CD4-positive, alpha-beta memory T cell (primary cell): ENCODE results near the gene CDR2. TPM values are rescaled to one million over a fixed set of nuclear protein-coding genes. Genes with fewer than 3 reads are reported as not detected.
A peak's percentile ranks its signal among the peaks of the same experiment; 100 is the strongest.

Experiments
- CTCF ChIA-PET: fragments of 350-600 bp; sonication (Branson Sonifier 250); formaldehyde crosslinking; loops from one replicate; lab custom pipeline; 2021; ENCODE audit warnings: inconsistent platforms; ENCODE audit not compliant: partially characterized antibody; lab: Charles Lee
- POLR2A ChIA-PET: fragments of 350-600 bp; sonication (Branson Sonifier 250); formaldehyde crosslinking; loops from one replicate; lab custom pipeline; 2021; ENCODE audit not compliant: partially characterized antibody; lab: Charles Lee
- DNase-seq, 5 donors: peaks; one replicate each; pipeline versions ENCODE4 v3.0.0 to v3.0.0-alpha.2; 2020 to 2022; ENCODE audit warnings: mixed read lengths in 1 of 5
- H3K27ac ChIP-seq: one replicate; pipeline ENCODE4 v1.7.0; 2013; ENCODE audit warnings: low read depth, low read length
- H3K27me3 ChIP-seq: 2 replicates; pipeline ENCODE4 v1.7.0; 2013; ENCODE audit warnings: mild to moderate bottlenecking, low read length, moderate library complexity; ENCODE audit not compliant: insufficient read depth
- H3K36me3 ChIP-seq: 2 replicates; pipeline ENCODE4 v1.7.0; 2013; ENCODE audit warnings: mild to moderate bottlenecking, low read length, moderate library complexity; ENCODE audit not compliant: insufficient read depth
- H3K4me1 ChIP-seq: 2 replicates; pipeline ENCODE4 v1.7.0; 2013; ENCODE audit warnings: mild to moderate bottlenecking, low read length, moderate library complexity; ENCODE audit not compliant: insufficient read depth
- H3K4me3 ChIP-seq, 2 donors: one replicate each; pipeline ENCODE4 v1.7.0; 2013; ENCODE audit warnings: low read length in 2 of 2, mild to moderate bottlenecking in 1 of 2
- H3K9me3 ChIP-seq, 2 donors: one replicate each; pipeline ENCODE4 v1.7.0; 2013; ENCODE audit warnings: low read length in 2 of 2, control low read depth in 1 of 2; ENCODE audit not compliant: control insufficient read depth in 1 of 2
- H3K27ac Mint-ChIP-seq, 7 donors: one replicate each; pipeline ENCODE4 v1.8.0; 2020 to 2021; ENCODE audit warnings: mixed read lengths in 7 of 7, mild to moderate bottlenecking in 6 of 7, inconsistent platforms in 3 of 7, moderate library complexity in 3 of 7
- H3K27me3 Mint-ChIP-seq, 2 donors: one replicate each; pipeline ENCODE4 v1.8.0; 2020 to 2021; ENCODE audit warnings: mixed read lengths in 2 of 2
- H3K36me3 Mint-ChIP-seq, 2 donors: one replicate each; pipeline ENCODE4 v1.8.0; 2020 to 2021; ENCODE audit warnings: mixed read lengths in 2 of 2, inconsistent platforms in 1 of 2, mild to moderate bottlenecking in 1 of 2
- H3K4me1 Mint-ChIP-seq, 4 donors: one replicate each; pipeline ENCODE4 v1.8.0; 2020 to 2021; ENCODE audit warnings: mixed read lengths in 4 of 4, mild to moderate bottlenecking in 1 of 4
- H3K4me3 Mint-ChIP-seq, 8 donors: one replicate each; pipeline ENCODE4 v1.8.0; 2020 to 2021; ENCODE audit warnings: mixed read lengths in 8 of 8, mild to moderate bottlenecking in 7 of 8, moderate library complexity in 6 of 8, inconsistent platforms in 3 of 8
- H3K9me3 Mint-ChIP-seq, 8 donors: one replicate each; pipeline ENCODE4 v1.8.0; 2020 to 2021; ENCODE audit warnings: mixed read lengths in 8 of 8, mild to moderate bottlenecking in 5 of 8, inconsistent platforms in 3 of 8, moderate library complexity in 1 of 8
- intact Hi-C: fragments of 100-400 bp; cut with micrococcal nuclease; formaldehyde crosslinking; loops from one replicate; pipeline ENCODE4 v1.15.1; 2023
- polyA plus RNA-seq, 2 donors: library from polyadenylated mRNA; unstranded; fragments of 300-500 nt; fragmentation: Illumina TruSeq; gene quantifications; one replicate each; pipeline ENCODE4 v1.2.3, GENCODE V29; 2021
- total RNA-seq, 2 experiments: library from RNA; stranded (reverse); gene quantifications; one replicate each; pipeline ENCODE4 v1.2.3, GENCODE V29; 2021

The CDR2 gene
- total and polyA plus RNA-seq, 4 experiments from 2014 or later: 57.9 to 99.3 (median 95.0) TPM

GRCh38 chr16:22364241-22364640, 10.2 kb downstream of the CDR2 start:
- intact Hi-C loops: no loop called here
- ChIA-PET POLR2A (interaction anchor here (1.0 to 1.6 kb wide), 3 partner anchors 9 to 11 kb away, joined by 3 to 16 read pairs (median 6); no protein-coding TSS in a partner anchor), CTCF (no interaction called here)
- H3K27me3 ChIP-seq: no peaks in the 10 kb centered on the region
- no peak overlapping the region for H3K27ac ChIP-seq
- no peak for DNase-seq
- Mint-ChIP-seq H3K36me3 (peaks cover 56 to 69% of the 10 kb centered on the region in 2 donors), H3K27ac (peak overlapping the region in 4 of 7 donors; percentile 42 to 66 (median 64)), H3K4me1 (peaks cover 53 to 92% (median 72%) of the 10 kb centered on the region in 4 donors), H3K4me3 (peak overlapping the region in 1 of 8 donors; percentile 4), H3K27me3 (no peaks in the 10 kb centered on the region), H3K9me3 (no peaks in the 10 kb centered on the region)
- H3K4me1 ChIP-seq: peaks cover 87% of the 10 kb centered on the region
- no peak overlapping the region for H3K4me3 ChIP-seq
- H3K9me3 ChIP-seq: no peaks in the 10 kb centered on the region
- peaks cover 34% of the 10 kb centered on the region for H3K36me3 ChIP-seq

- ChIA-PET CTCF (interaction anchor here (0.7 to 3.3 kb wide), 6 partner anchors 9 to 42 kb away, joined by 3 to 16 read pairs (median 6); no protein-coding TSS in a partner anchor), POLR2A (interaction anchor here (1.2 to 19.5 kb wide), 2 partner anchors 9 to 10 kb away, joined by 3 to 449 read pairs; partner anchors contain the start of gene CDR2)
- Mint-ChIP-seq H3K27me3 (no peaks in the 10 kb centered on the region), H3K27ac (peak overlapping the region; percentile 30 to 91 (median 84)), H3K4me3 (peak overlapping the region in 6 of 8 donors; percentile 13 to 54 (median 32)), H3K36me3 (peaks cover 52 to 63% of the 10 kb centered on the region in 2 donors), H3K4me1 (peaks cover 46 to 90% (median 68%) of the 10 kb centered on the region in 4 donors), H3K9me3 (no peaks in the 10 kb centered on the region)
- no peaks in the 10 kb centered on the region for H3K9me3 ChIP-seq
- DNase-seq: no peak
- H3K4me1 ChIP-seq: peaks cover 85% of the 10 kb centered on the region
- intact Hi-C loops: no loop called here
- no peaks in the 10 kb centered on the region for H3K27me3 ChIP-seq
- H3K36me3 ChIP-seq: peaks cover 27% of the 10 kb centered on the region
- no peak overlapping the region for H3K4me3 ChIP-seq
- no peak overlapping the region for H3K27ac ChIP-seq
Observed at GRCh38 chr16:22360963-22361659, 13.3 kb downstream of the CDR2 start.

DNA sequence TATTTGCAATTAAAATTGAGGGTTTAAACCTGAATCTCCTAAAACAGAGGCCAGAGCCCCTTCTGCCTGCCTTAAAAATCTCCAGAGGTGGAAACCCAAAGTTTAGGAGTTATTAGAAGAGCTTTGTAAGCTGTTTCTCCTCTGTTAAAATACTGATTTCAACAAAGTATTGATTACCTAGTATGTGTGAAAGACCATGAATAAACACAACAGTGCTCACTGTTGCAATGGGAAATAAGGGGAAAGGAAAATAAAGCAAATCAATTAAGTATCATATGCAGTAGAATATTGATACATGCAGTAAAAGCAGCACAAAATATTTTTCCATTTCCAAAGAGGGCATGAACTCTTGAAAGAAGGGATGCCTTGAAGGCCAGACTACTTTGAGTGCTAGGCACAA, 14.7 kb downstream of the CDR2 start:
- ChIA-PET CTCF (interaction anchor here (1.4 kb wide), 1 partner anchor 10 kb away, joined by 8 read pairs; no protein-coding TSS in a partner anchor), POLR2A (interaction anchor here (3.7 to 19.5 kb wide), 2 partner anchors 11 to 168 kb away, joined by 40 to 449 read pairs; partner anchors contain the start of gene CDR2)
- H3K4me1 Mint-ChIP-seq: peaks cover 44 to 90% (median 64%) of the 10 kb centered on the region in 4 donors
- no peak overlapping the region for H3K4me3 ChIP-seq
- H3K27me3 ChIP-seq: no peaks in the 10 kb centered on the region
- DNase-seq: no peak
- H3K27me3 Mint-ChIP-seq: no peaks in the 10 kb centered on the region
- no peaks in the 10 kb centered on the region for H3K9me3 ChIP-seq
- H3K27ac ChIP-seq: peak overlapping the region; percentile 12
- intact Hi-C loops: loop anchor here (2.0 kb wide), 1 partner anchor 39 kb away; no protein-coding TSS in a partner anchor
- H3K4me3 Mint-ChIP-seq: peak overlapping the region in 4 of 8 donors; percentile 7 to 82 (median 59)
- H3K4me1 ChIP-seq: peaks cover 85% of the 10 kb centered on the region
- peaks cover 49 to 50% of the 10 kb centered on the region in 2 donors for H3K36me3 Mint-ChIP-seq
- peak overlapping the region; percentile 13 to 93 (median 86) for H3K27ac Mint-ChIP-seq
- no peaks in the 10 kb centered on the region for H3K9me3 Mint-ChIP-seq
- peaks cover 23% of the 10 kb centered on the region for H3K36me3 ChIP-seq

DNA sequence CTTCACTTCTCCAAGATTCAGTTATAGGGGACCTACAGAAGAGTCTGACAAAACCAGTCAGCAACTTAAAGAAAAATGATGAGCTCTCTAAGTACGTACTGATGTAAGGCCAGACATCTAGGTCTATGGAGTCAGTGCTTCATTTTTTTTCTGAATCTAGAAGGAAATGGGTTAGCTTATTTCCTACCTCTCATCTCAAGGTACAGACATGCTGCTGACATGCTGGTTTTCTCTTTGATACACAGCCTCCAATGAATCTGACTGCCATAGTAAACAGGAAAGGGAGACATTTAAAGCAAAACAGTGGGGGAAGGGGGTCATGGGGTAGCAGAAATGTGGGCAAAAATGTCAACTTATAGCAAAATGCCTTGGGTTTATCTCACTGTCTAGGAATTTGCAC, 16.4 kb downstream of the CDR2 start:
- peak overlapping the region; percentile 52 for H3K27ac ChIP-seq
- POLR2A ChIA-PET: interaction anchor here (0.9 to 19.5 kb wide), 18 partner anchors 10 to 711 kb away, joined by 3 to 449 read pairs (median 6); partner anchors contain the start of genes CDR2 and MOSMO
- no peaks in the 10 kb centered on the region for H3K9me3 ChIP-seq
- intact Hi-C loops: loop anchor here (1.0 to 2.0 kb wide), 2 partner anchors 16 to 37 kb away; partner anchors contain the start of gene CDR2
- H3K27me3 Mint-ChIP-seq: no peaks in the 10 kb centered on the region
- peaks cover 40 to 45% of the 10 kb centered on the region in 2 donors for H3K36me3 Mint-ChIP-seq
- H3K36me3 ChIP-seq: peaks cover 7% of the 10 kb centered on the region
- H3K4me3 ChIP-seq: no peak overlapping the region
- peaks cover 95% of the 10 kb centered on the region for H3K4me1 ChIP-seq
- H3K9me3 Mint-ChIP-seq: no peaks in the 10 kb centered on the region
- peak overlapping the region; percentile 56 to 88 (median 79) for H3K4me3 Mint-ChIP-seq
- no peaks in the 10 kb centered on the region for H3K27me3 ChIP-seq
- H3K4me1 Mint-ChIP-seq: peaks cover 51 to 91% (median 69%) of the 10 kb centered on the region in 4 donors
- H3K27ac Mint-ChIP-seq: peak overlapping the region; percentile 88 to 98 (median 96)
- peak; percentile 62 to 76 (median 69) for DNase-seq
- CTCF ChIA-PET: interaction anchor here (0.5 to 2.6 kb wide), 10 partner anchors 12 to 631 kb away, joined by 3 to 16 read pairs (median 4); no protein-coding TSS in a partner anchor

DNA sequence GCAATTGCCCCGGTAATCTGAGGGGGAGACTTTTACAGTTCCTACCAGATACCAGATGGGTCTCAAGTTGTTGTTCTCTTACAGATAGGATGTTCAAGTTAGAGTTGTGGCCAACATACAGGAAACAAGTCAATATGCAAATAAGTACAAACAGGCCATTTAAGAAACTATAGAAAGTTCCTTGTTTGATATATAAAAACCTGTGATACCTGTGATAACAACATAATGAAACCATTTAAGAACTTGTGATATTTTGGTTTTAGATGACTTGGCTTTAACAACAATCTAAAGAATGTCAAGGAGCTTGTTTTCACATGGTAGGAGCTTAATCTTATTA, 16.8 kb downstream of the CDR2 start:
- POLR2A ChIA-PET: interaction anchor here (0.9 to 19.5 kb wide), 17 partner anchors 10 to 711 kb away, joined by 3 to 449 read pairs (median 8); partner anchors contain the start of genes CDR2 and MOSMO
- Mint-ChIP-seq H3K4me3 (peak overlapping the region; percentile 56 to 88 (median 79)), H3K9me3 (no peaks in the 10 kb centered on the region), H3K27me3 (no peaks in the 10 kb centered on the region), H3K27ac (peak overlapping the region; percentile 88 to 98 (median 96)), H3K36me3 (peaks cover 36 to 43% of the 10 kb centered on the region in 2 donors), H3K4me1 (peaks cover 51 to 91% (median 70%) of the 10 kb centered on the region in 4 donors)
- Histone ChIP-seq H3K27ac (peak overlapping the region; percentile 52), H3K4me1 (peaks cover 95% of the 10 kb centered on the region), H3K36me3 (peaks cover 5% of the 10 kb centered on the region), H3K9me3 (no peaks in the 10 kb centered on the region), H3K4me3 (no peak overlapping the region), H3K27me3 (no peaks in the 10 kb centered on the region)
- intact Hi-C loops: no loop called here
- DNase-seq: peak in 4 of 5 donors; percentile 49 to 59 (median 56)
- CTCF ChIA-PET: interaction anchor here (0.5 to 2.6 kb wide), 9 partner anchors 12 to 631 kb away, joined by 3 to 16 read pairs (median 5); no protein-coding TSS in a partner anchor

DNA sequence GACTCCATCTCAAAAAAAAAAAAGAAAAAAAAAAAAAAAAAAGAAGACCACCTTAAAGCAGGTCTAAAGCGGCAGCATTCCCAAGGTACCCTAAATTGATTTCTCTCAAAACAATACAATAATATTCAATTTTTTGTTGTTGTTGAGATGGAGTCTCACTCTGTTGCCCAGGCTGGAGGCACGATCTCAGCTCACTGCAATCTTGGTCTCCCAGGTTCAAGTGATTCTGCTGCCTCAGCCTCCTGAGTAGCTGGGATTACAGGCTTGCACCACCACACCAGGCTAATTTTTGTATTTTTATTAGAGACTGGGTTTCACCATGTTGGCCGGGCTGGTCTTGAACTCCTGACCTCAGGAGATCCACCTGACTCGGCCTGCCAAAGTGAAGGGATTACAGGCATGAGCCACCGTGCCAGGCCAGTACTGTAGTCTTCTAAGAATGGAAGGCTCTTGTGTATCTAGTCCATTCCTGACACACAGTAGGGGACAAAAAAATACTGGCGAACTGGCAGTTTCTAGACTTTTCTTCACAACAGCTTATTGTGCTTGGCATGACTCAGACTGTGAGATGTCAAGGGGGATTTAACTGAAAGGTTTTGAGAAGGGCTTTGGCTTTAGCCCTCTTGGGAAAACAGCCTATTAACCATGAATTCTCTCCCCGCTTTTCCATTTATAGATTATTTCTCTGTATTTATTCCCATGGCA, 17.3 kb downstream of the CDR2 start:
- H3K27me3 Mint-ChIP-seq: no peaks in the 10 kb centered on the region
- DNase-seq: peak in 1 of 5 donors; percentile 62
- peak overlapping the region; percentile 88 to 98 (median 96) for H3K27ac Mint-ChIP-seq
- POLR2A ChIA-PET: interaction anchor here (0.9 to 19.5 kb wide), 15 partner anchors 9 to 711 kb away, joined by 3 to 449 read pairs (median 11); partner anchors contain the start of gene CDR2
- Histone ChIP-seq H3K27me3 (no peaks in the 10 kb centered on the region), H3K9me3 (no peaks in the 10 kb centered on the region), H3K36me3 (no peaks in the 10 kb centered on the region), H3K4me1 (peaks cover 95% of the 10 kb centered on the region), H3K4me3 (no peak overlapping the region), H3K27ac (peak overlapping the region; percentile 52)
- CTCF ChIA-PET: interaction anchor here (0.7 to 2.6 kb wide), 7 partner anchors 13 to 56 kb away, joined by 3 to 16 read pairs (median 6); no protein-coding TSS in a partner anchor
- intact Hi-C loops: no loop called here
- H3K4me1 Mint-ChIP-seq: peaks cover 51 to 91% (median 72%) of the 10 kb centered on the region in 4 donors
- peaks cover 31 to 44% of the 10 kb centered on the region in 2 donors for H3K36me3 Mint-ChIP-seq
- H3K4me3 Mint-ChIP-seq: peak overlapping the region; percentile 36 to 88 (median 79)
- H3K9me3 Mint-ChIP-seq: no peaks in the 10 kb centered on the region
